Measurements from ENCODE around the gene SEC11A. TPM values are rescaled to one million over a fixed set of nuclear protein-coding genes. Genes with fewer than 3 reads are reported as not detected.

SEC11A gene
- 205 TPM for total RNA-seq
- long read RNA-seq, transcript SEC11A-202 (7 exons, 1,223 nt): minor isoform, 7 of 106 reads
- long read RNA-seq, transcript SEC11A-201 (6 exons, 1,656 nt): major isoform, 80 of 106 reads
- long read RNA-seq, partial matches to known transcripts: 5 of 106 reads
- long read RNA-seq, other reads (novel, unspliced or antisense): 9 of 106 reads

DNA sequence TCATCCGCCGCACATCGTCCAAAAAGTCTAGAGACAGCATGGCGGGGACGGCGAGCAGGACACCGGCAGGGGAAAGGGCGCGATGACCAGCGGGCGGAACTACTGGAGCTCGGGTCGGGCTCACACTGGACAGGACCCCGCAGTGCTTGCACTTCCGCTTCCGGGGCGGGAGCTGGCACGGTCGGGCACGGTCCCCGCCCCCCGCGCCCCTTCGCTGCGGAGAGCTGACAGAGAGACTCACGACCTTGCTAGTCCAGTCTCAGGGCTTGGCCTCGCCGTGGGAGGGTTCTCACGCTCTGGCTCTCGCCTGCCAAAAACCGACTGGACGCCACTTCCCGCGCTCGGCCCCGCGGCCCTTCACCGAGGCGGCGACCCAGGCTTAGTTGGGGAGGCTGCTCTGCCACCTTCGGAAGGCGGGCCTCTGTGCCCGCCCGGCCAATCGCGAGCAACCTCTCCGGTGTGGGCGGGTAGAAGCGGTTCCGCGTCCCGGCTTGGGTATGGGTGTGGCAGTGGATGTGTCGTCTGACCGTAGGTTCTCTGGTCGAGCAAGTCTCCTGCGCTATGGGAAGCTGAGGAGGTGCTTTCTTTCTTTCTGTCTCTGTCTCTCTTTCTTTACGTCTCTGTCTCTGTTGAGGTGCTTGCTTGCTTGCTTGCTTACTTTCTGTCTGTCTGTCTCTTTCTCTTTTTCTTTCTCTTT is at the start of gene SEC11A:
Gene SEC11A, minus strand, starts transcription at position 104 of the 697 bp plus-strand sequence. Its CDS starts 64 bp downstream, at position 40.
- peak; percentile 97 for DNase-seq
- TF ChIP-seq, protein P1, sequence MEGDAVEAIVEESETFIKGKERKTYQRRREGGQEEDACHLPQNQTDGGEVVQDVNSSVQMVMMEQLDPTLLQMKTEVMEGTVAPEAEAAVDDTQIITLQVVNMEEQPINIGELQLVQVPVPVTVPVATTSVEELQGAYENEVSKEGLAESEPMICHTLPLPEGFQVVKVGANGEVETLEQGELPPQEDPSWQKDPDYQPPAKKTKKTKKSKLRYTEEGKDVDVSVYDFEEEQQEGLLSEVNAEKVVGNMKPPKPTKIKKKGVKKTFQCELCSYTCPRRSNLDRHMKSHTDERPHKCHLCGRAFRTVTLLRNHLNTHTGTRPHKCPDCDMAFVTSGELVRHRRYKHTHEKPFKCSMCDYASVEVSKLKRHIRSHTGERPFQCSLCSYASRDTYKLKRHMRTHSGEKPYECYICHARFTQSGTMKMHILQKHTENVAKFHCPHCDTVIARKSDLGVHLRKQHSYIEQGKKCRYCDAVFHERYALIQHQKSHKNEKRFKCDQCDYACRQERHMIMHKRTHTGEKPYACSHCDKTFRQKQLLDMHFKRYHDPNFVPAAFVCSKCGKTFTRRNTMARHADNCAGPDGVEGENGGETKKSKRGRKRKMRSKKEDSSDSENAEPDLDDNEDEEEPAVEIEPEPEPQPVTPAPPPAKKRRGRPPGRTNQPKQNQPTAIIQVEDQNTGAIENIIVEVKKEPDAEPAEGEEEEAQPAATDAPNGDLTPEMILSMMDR (IDR thresholded peaks at IDR 0.05): no peak
- ATAC-seq: peak; percentile 99
- Histone ChIP-seq H3K27me3 (ENCODE audit: low read depth) (no peaks in the 10 kb centered on the region), H3K36me3 (peaks cover 10% of the 10 kb centered on the region), H3K4me3 (peak within 1 kb of the TSS; percentile 97), H3K9me3 (no peaks in the 10 kb centered on the region), H3K4me1 (peaks cover 25% of the 10 kb centered on the region), H3K27ac (peak within 1 kb of the TSS; percentile 97)
- intact Hi-C loops (cut with DNase I): no loop called here

DNA sequence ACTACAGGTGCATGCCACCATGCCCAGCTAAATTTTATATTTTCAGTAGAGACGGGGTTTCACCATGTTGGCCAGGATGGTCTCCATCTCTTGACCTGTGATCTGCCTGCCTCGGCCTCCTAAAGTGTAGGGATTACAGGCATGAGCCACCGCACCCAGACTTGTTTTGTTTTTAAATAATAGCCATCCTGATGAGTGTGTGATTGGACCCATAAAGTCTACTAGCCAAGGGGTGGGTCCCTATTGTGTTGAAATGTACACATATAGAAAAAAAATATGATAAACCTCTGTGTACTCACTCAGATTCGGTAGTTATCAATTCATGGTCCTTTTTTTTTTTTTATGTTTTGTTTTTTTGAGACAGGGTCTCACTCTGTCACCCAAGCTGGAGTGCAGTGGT is 49.7 kb upstream of the SEC11A start:
- Histone ChIP-seq H3K36me3 (peaks cover 40% of the 10 kb centered on the region), H3K27ac (no peak overlapping the region), H3K4me3 (no peak overlapping the region), H3K4me1 (peaks cover 43% of the 10 kb centered on the region), H3K27me3 (ENCODE audit: low read depth) (no peaks in the 10 kb centered on the region), H3K9me3 (no peaks in the 10 kb centered on the region)
- ATAC-seq (no peak), DNase-seq (no peak)
- TF ChIP-seq, protein P1 (IDR thresholded peaks at IDR 0.05): no peak
- intact Hi-C loops (cut with DNase I): no loop called here

- DNase-seq (no peak), ATAC-seq (no peak)
- TF ChIP-seq, protein P1 (IDR thresholded peaks at IDR 0.05): no peak
- H3K4me3 ChIP-seq: no peak overlapping the region
- H3K36me3 ChIP-seq: peaks cover 37% of the 10 kb centered on the region
- peaks cover 50% of the 10 kb centered on the region for H3K4me1 ChIP-seq
- intact Hi-C loops (cut with DNase I): no loop called here
- no peaks in the 10 kb centered on the region for H3K27me3 ChIP-seq (ENCODE audit: low read depth)
- H3K27ac ChIP-seq: no peak overlapping the region
- H3K9me3 ChIP-seq: no peaks in the 10 kb centered on the region
These were observed 49.0 kb upstream of the SEC11A start for GRCh38 chr15:84764989-84765388.

- H3K4me3 ChIP-seq: no peak overlapping the region
- DNase-seq (no peak), ATAC-seq (peak in 1 of 2 donors; percentile 54)
- TF ChIP-seq, protein P1 (IDR thresholded peaks at IDR 0.05): no peak
- intact Hi-C loops (cut with DNase I): no loop called here
- H3K27me3 ChIP-seq (ENCODE audit: low read depth): no peaks in the 10 kb centered on the region
- H3K36me3 ChIP-seq: peaks cover 34% of the 10 kb centered on the region
- H3K9me3 ChIP-seq: no peaks in the 10 kb centered on the region
- peaks cover 54% of the 10 kb centered on the region for H3K4me1 ChIP-seq
- H3K27ac ChIP-seq: no peak overlapping the region
These were observed 48.6 kb upstream of the SEC11A start for GRCh38 chr15:84764585-84764984.

- H3K4me3 ChIP-seq: no peak overlapping the region
- no peaks in the 10 kb centered on the region for H3K27me3 ChIP-seq (ENCODE audit: low read depth)
- no peak for DNase-seq
- no peak overlapping the region for H3K27ac ChIP-seq
- peaks cover 18% of the 10 kb centered on the region for H3K36me3 ChIP-seq
- intact Hi-C loops (cut with DNase I): no loop called here
- TF ChIP-seq, protein P1 (IDR thresholded peaks at IDR 0.05): no peak
- H3K9me3 ChIP-seq: no peaks in the 10 kb centered on the region
- ATAC-seq: no peak
- H3K4me1 ChIP-seq: peaks cover 67% of the 10 kb centered on the region
These were observed 47.1 kb upstream of the SEC11A start for GRCh38 chr15:84762840-84763572.
